ENCODE measurements around the gene ASPDH. TPM values are rescaled to one million over a fixed set of nuclear protein-coding genes. Genes with fewer than 3 reads are reported as not detected.

The ASPDH gene
- total RNA-seq, 2 experiments from 2014 or later: not detected

GRCh38 chr19:50490991-50491472 lies 22.7 kb downstream of the ASPDH start:
- Mint-ChIP-seq H3K4me3 (no peak overlapping the region), H3K4me1 (ENCODE audit: low read depth) (peaks cover 42% of the 10 kb centered on the region), H3K9me3 (no peaks in the 10 kb centered on the region), H3K36me3 (ENCODE audit: low read depth) (peaks cover 21% of the 10 kb centered on the region), H3K27me3 (no peaks in the 10 kb centered on the region), H3K27ac (no peak overlapping the region)
- Histone ChIP-seq H3K4me3 (ENCODE audit: low read length) (no peak overlapping the region), H3K9me3 (ENCODE audit: control insufficient read depth in 1 of 2, insufficient read depth in 1 of 2, low read length in 2 of 2) (peaks cover 0 to 3% of the 10 kb centered on the region in 2 experiments), H3K4me1 (ENCODE audit: insufficient read depth, low read length) (peaks cover 25% of the 10 kb centered on the region), H3K27ac (ENCODE audit: low read depth in 1 of 2, low read length in 2 of 2) (no peak overlapping the region), H3K27me3 (ENCODE audit: control insufficient read depth in 1 of 2, insufficient read depth in 2 of 2, low read length in 2 of 2) (no peaks in the 10 kb centered on the region), H3K36me3 (ENCODE audit: insufficient read depth, low read length) (no peaks in the 10 kb centered on the region)
- intact Hi-C loops (cut with DNase I, micrococcal nuclease): no loop called here
- ATAC-seq (ENCODE audit: poor library complexity): no peak
- DNase-seq: peak in 1 of 14 experiments; percentile 14
- ChIA-PET CTCF (no interaction called here), POLR2A (no interaction called here)
- no peak for TF ChIP-seq CTCF (IDR thresholded peaks at IDR 0.05)

GRCh38 chr19:50490411-50490811 lies 23.3 kb downstream of the ASPDH start:
- H3K27ac ChIP-seq (ENCODE audit: low read depth in 1 of 2, low read length in 2 of 2): no peak overlapping the region
- TF ChIP-seq CTCF (IDR thresholded peaks at IDR 0.05): no peak
- no peaks in the 10 kb centered on the region for H3K36me3 ChIP-seq (ENCODE audit: insufficient read depth, low read length)
- ChIA-PET POLR2A (no interaction called here), CTCF (no interaction called here)
- no peaks in the 10 kb centered on the region for H3K9me3 Mint-ChIP-seq
- H3K27ac Mint-ChIP-seq: no peak overlapping the region
- ATAC-seq (ENCODE audit: poor library complexity): no peak
- no peak for DNase-seq
- H3K36me3 Mint-ChIP-seq (ENCODE audit: low read depth): peaks cover 26% of the 10 kb centered on the region
- H3K27me3 ChIP-seq (ENCODE audit: control insufficient read depth in 1 of 2, insufficient read depth in 2 of 2, low read length in 2 of 2): no peaks in the 10 kb centered on the region
- peaks cover 42% of the 10 kb centered on the region for H3K4me1 Mint-ChIP-seq (ENCODE audit: low read depth)
- H3K27me3 Mint-ChIP-seq: no peaks in the 10 kb centered on the region
- intact Hi-C loops (cut with DNase I, micrococcal nuclease): no loop called here
- H3K4me3 ChIP-seq (ENCODE audit: low read length): no peak overlapping the region
- H3K4me1 ChIP-seq (ENCODE audit: insufficient read depth, low read length): peaks cover 25% of the 10 kb centered on the region
- H3K4me3 Mint-ChIP-seq: no peak overlapping the region
- H3K9me3 ChIP-seq (ENCODE audit: control insufficient read depth in 1 of 2, insufficient read depth in 1 of 2, low read length in 2 of 2): peaks cover 0 to 3% of the 10 kb centered on the region in 2 experiments

- Mint-ChIP-seq H3K4me1 (ENCODE audit: low read depth) (peaks cover 42% of the 10 kb centered on the region), H3K27me3 (no peaks in the 10 kb centered on the region), H3K27ac (no peak overlapping the region), H3K9me3 (no peaks in the 10 kb centered on the region), H3K36me3 (ENCODE audit: low read depth) (peaks cover 35% of the 10 kb centered on the region), H3K4me3 (no peak overlapping the region)
- H3K9me3 ChIP-seq (ENCODE audit: control insufficient read depth in 1 of 2, insufficient read depth in 1 of 2, low read length in 2 of 2): peaks cover 0 to 3% of the 10 kb centered on the region in 2 experiments
- intact Hi-C loops (cut with DNase I, micrococcal nuclease): no loop called here
- ATAC-seq (ENCODE audit: poor library complexity) (no peak), DNase-seq (no peak)
- no peak overlapping the region for H3K27ac ChIP-seq (ENCODE audit: low read depth in 1 of 2, low read length in 2 of 2)
- ChIA-PET CTCF (no interaction called here), POLR2A (no interaction called here)
- H3K36me3 ChIP-seq (ENCODE audit: insufficient read depth, low read length): no peaks in the 10 kb centered on the region
- no peak for TF ChIP-seq CTCF (IDR thresholded peaks at IDR 0.05)
- peaks cover 25% of the 10 kb centered on the region for H3K4me1 ChIP-seq (ENCODE audit: insufficient read depth, low read length)
- H3K27me3 ChIP-seq (ENCODE audit: control insufficient read depth in 1 of 2, insufficient read depth in 2 of 2, low read length in 2 of 2): no peaks in the 10 kb centered on the region
- H3K4me3 ChIP-seq (ENCODE audit: low read length): no peak overlapping the region
Measured at GRCh38 chr19:50489461-50490011, 24.2 kb downstream of the ASPDH start.
